NCI-H748 treated with DMSO at 0.1 percent for 48 hours (cell line): ENCODE measurements around the gene WDR7.

Source experiments
- DNase-seq: peaks from one replicate; lab custom pipeline; 2025; lab: John Stamatoyannopoulos, UW

WDR7 gene

GRCh38 chr18:56650944-56651770 lies at the start of gene WDR7:
WDR7 (plus strand) TSS chr18:56651359; CDS start chr18:56672516, 21,157 bp downstream.
- DNase-seq = peak; percentile 93

DNA sequence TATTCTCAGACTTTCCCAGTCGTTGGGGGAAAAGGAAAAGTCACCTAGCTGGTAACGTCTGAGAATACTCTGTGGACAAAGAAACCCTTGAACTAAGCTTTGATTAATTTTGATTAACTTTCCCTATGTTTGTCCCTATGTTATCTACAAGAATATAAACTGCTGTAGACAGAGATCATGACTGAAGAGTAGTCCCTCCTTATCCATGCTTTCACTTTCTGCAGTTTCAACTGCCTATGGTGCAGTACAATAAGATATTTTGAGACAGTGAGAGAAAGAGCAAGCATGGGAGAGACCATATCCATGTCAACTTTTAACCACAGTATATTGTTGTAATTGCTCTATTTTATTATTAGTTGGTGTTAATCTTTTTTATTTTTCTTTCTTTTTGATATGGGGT lies 44.5 kb upstream of the WDR7 start:
- DNase-seq = no peak

DNA sequence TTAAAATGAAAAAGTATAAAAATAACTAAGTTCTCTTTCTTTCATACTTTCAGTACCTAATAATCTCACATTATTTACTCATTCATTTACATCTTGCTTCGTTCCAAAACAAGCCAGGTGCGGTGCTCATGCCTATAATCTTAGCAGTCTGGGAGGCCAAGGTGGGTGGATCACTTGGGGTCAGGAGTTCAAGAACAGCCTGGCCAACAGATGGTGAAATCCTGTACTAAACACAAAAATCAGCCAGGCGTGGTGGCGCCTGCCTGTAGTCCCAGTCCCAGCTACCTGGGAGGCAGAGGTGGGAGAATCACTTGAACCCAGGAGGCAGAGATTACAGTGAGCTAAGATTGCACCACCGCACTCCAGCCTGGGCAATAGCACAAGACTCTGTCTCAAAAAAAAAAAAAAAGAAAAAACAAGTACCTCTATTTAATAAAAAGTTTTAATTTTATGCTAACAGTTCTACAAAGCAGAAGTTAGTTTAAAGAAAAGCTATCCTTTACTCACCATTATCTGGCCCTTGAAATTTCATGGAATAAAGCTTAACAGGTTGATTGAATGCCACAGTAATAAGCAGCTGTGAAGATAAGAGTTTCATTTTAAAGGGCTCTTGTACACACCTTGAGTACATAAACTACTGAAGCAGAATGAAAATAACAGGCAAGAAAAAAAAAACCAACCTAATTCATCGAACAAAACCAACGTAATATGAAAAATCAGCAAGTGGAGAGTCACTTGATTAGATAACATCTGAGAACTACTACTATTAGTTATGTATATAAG lies 35.2 kb upstream of the WDR7 start:
- DNase-seq = no peak

GRCh38 chr18:56627991-56628390 lies 23.2 kb upstream of the WDR7 start:
- no peak for DNase-seq

GRCh38 chr18:56632070-56633022 lies 18.8 kb upstream of the WDR7 start:
- DNase-seq = no peak

GRCh38 chr18:56635007-56635406 lies 16.2 kb upstream of the WDR7 start:
- DNase-seq = no peak

- no peak for DNase-seq
Observed at GRCh38 chr18:56637176-56637575, 14.0 kb upstream of the WDR7 start.

GRCh38 chr18:56637711-56638231 lies 13.4 kb upstream of the WDR7 start:
- DNase-seq = no peak

DNA sequence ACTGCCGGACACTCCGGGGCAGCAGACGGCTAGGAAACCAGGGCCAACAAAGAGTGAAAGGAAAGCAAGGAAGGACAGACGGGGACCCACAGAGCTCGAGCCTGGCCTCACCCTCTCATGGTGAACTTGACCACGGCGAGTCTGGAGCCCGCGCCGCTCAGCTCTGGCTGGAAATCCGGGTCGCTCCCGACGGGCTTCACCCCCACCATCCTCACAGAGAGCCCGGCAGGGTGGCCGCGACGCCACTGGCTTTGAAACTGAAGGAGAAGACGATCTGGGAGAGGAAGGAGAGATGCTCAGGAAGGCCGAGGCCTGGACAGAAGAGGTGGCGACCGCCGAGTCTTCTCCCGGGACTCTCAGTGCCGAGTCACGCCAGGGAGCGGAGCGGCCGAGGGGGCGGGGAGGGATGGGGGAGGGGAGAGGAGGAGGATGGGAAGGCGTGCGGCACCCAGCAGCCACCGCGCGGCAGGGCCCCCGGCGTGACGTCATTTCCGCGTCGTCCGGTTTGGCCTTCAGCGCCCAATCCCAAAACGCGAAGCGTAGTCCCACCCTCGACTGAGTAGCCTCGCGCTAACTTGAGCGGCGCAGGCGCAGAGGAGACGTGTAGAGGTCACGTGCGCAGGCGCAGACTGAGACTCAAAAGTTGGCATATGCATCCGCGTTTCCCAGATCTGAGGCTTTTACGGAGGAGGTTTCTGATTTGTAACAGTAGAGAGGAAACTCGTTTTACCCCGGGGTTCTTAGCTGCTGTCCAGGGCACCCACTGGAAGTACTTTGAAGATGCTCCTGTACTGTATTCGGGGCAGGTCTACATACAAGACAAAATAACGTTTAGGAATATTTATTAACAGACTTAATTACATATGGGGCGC lies 12.7 kb upstream of the WDR7 start, which contains the start of gene TXNL1:
Gene TXNL1, minus strand, starts transcription at position 361 of the 872 bp plus-strand sequence. Its CDS starts 152 bp downstream, at position 209.
- DNase-seq = peak; percentile 96

DNA sequence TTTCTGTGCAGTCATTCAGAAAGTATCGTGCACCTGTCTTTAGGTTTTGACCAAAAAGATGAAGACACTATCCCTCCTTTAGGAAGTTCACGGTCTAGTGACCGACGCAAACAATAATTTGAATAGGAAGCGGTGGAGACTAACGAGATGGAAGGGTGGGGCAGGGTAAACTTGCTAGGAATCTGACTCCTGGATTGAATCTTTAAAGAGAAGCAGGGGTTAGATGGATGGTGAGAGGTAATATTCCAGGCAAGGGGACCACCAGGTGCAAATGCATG lies 12.1 kb upstream of the WDR7 start:
- DNase-seq = peak; percentile 55

GRCh38 chr18:56639571-56639970 lies 11.6 kb upstream of the WDR7 start:
- DNase-seq = no peak

DNA sequence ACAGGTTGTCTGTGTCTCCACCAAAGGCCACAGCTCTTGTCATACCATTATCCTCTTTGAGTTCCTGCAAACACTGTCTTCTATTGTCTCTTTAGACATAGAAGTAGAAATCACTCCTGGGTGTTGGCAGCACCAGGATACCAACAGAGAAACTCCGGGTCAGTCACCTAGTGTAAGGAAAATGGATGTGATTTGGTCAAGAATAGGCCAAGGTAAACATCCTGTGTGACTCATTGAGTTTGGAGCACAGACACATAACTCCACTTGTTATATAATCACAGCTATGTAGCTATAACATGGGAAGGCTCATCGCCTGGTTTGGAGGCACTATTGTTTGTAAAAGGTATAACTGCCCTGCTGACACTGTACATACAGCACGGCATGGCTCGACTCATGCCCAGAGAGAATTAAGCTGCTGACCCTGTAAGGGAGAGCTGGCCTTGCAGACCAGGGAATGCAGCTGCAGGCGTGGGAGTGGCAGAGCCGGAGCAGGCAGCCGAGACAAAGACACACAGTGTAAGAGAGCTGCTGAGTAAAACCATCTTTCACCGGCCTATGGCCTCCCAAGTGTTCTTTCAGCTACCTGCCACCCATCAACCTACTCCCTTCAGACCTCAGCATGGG lies 9.3 kb upstream of the WDR7 start:
- no peak for DNase-seq

DNA sequence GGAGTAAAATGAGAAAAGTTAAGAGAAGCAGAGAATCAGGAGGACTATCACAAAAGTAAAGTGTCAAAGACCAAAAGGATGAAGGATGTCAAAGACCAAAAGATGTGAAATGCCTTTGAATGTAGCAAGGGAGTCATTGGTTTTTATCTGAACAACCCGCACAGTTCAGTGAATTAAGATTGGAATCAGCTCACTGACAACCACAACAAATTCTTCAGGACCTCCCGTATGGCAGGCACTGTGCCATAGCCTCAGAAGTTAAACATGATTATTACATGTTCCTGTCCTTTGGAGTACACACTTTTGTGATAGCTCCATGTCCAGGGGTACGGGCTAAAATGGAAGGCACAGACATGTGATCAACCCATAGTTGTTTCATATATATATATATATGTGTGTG lies 7.8 kb upstream of the WDR7 start:
- no peak for DNase-seq

GRCh38 chr18:56645415-56646016 lies 5.6 kb upstream of the WDR7 start:
- peak; percentile 21 for DNase-seq

DNA sequence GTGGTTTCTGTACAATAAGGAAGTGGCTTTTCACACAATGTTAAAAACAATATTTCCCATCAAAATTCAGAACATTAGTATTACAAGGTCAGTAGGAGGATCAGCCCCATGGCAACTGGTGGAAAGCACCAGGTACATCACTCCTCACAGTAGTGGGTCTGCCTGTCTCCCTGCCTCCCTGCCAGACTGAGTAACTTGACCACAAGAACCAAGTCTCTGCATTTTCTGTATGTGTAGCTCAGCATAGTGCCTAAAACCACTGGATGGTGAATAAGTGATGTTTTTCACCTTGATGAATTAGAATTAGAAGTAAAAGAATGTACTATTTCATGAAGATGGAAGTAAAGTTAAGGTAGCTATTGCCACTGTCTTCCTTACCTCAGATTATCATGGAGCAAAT lies 4.1 kb upstream of the WDR7 start:
- no peak for DNase-seq

DNA sequence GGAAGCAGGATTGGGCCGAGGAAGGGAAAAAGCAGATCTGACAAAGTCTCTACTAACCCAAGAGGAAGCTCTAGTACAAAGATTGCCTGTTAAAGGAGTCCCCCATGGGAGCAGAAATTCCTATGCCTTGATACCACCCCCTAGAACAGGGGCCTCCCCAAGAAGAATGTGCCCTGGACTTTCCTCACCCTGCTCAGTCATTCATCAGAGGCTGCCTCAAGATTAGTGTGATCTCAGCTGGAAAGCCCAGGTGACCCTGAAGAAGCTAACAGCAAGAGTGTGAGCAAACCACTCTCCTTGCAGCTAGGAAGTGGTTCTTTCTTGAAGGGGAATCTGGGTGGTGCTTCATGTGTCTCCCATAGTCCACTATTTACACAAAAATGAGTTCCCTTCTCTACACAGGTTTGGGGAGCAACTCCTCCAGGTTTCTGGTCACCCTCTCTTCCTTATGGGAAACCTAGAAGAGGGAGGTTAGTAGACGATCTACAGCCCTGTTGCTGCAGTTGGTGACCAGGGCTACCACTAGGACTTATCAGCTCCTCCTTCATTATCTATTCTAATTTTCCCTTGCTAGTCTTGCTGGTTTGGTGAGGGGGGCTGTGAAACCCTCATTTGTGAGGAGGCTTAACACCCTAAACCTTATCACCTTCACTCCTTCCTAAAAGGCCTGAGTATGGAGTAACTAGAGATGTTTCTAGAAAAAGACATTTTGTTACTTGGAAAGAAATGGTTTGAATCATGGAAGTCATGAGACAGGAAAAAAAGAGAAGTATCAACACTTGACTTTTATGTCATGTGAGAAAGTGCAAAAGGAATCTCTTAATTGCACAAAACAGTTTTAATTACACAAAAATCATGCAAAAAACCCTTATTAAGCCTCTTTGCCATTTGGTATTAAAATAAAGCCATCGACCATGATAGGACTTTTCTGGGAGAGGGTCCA lies 2.9 kb upstream of the WDR7 start:
- no peak for DNase-seq

GRCh38 chr18:56649996-56650395 lies 1.2 kb upstream of the WDR7 start:
- DNase-seq = no peak

- no peak for DNase-seq
Observed at GRCh38 chr18:56651771-56652092, 573 bp downstream of the WDR7 start.

- no peak for DNase-seq
Observed at GRCh38 chr18:56652802-56653201, 1.6 kb downstream of the WDR7 start.
